Embryonic facial prominence (tissue), 1 donor: ENCODE measurements around the gene SLC24A3.

Experiments
- DNase-seq: peaks from one replicate; pipeline ENCODE4 v3.0.0-alpha.2; 2016; ENCODE audit errors: extremely low spot score

SLC24A3 gene

DNA sequence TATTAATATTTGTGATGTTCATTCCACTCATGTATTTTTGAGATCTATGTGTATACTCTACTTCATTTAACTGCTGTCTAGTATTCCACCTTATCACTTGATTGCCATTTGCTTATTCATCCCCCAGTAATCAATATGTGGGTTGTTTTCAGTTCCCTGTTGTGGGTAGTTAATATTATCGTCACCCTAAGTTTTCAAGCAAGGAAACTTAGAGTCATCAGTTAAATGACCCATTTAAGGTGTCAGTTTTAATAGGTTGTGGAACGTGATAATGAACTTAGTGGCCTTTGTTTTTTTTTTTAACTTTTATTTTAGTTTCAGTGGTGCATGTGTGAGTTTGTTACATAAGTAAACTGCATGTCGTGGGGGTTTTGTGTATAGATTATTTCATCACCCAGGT, 90.3 kb downstream of the SLC24A3 start:
- DNase-seq = no peak

DNA sequence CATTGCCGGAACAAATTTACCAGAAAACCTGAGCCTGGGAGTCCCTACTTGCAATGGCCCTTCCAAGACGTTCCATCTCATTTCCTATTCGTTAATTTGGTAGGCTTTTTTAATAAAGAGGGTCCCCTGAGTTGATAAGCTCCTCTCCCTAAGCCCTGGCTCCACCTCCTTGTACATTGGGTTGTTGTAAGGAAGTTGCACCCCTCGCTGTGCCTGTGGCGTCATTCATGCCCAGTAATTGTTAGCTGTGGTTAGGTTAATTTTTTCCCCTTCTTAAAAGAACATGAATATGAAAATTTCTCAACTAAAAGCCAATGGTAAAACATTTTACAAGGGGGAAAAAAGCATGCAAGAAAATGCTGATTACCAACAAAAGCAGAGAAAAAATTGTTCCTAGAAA, 91.9 kb downstream of the SLC24A3 start:
- no peak for DNase-seq

DNA sequence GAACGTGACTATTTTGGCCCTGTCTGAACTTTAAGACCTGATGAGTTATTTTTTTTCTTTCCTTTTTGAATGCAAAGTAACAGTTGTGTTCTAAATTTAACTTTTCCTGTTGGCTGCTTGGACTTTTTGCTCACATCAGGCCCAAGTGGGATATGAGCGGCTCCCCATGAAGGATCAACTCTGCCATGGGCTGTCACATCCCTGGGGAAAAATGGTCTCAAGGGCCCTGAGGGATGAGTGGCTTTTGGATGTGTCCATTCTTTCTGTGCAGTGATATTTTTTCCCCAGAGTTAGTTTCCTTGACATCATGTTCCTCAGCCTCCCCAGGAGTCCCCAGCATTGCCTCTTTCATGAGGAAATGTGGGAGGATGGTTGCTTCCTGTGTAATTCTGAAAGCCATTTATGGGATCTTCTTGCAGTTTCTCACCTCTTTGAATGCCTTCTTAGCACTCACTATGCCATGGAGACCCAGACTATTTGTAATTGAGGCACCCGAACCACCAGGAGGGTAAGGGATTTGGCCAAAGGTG, 92.5 kb downstream of the SLC24A3 start:
- no peak for DNase-seq

DNA sequence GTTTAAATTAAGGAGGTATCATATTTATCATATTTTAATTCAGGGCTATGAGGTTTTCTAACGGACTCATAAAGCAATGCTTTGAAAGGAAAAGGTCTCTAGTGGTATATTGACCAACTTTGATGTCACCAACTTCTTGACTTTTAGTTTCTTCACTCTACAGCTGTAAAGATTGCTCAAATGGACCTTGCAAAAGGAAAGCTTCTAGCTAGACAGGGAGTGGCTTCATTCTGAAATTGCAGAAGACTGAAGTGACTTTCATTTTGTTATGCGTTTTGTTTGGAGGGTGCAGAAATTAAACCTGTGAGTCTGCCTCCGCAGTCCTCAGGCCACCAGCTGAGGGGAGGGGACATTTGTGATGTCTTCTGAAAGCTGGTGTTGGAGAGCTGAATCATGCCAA, 95.7 kb downstream of the SLC24A3 start:
- DNase-seq = no peak

DNA sequence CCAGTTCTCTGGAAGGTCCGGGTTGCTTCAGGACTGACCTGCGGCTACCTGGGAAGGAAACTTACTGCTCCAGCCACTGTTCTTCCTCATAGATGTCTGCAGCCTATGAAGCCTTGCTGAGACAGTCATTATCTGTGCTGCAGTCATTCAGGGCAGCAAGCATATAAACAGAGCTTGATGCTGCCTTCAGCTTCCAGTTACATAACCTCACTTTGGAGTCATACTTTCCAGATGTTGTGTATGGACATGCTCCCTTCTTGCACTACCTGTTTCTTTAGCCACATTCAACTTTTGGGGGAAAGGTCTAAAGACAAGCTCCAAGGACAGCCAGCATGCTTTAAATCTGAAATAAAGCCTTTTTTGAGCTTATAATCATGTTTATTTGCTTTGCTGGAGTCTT, 98.1 kb downstream of the SLC24A3 start:
- DNase-seq = no peak

DNA sequence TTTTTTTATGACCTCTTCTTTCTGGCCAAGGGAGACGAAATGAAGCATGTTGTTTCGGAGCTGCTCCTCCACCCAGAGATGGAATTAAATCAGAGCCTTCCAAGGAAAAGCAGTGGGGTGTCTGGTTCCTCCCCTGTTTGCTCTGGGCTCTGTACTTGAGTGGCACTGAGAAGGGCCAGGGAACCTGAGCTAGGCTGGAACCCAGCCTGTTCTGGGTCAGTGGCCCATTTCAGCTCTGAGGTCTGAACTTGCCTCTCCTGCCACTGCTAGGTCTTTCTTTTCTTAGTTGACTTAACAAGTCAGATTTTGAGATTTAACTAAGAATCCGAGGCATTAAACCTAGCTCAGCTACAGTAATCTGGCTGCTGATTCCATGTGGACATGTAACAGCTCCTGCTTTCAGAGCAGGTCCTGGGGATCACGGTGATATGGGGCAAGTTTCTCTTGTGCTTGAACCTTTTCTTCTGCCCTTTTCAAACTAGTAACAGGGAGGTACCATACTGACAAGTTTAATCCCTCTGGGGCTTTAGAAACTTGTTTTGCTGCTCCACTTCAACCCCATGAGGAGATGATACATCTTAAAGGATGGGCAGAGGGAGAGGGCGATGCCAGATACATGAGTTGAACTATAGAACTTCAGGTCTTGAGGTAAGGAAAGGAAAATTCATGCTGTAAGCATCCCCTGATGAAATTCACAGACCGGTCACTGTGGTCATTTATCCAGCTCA, 101.1 kb downstream of the SLC24A3 start:
- DNase-seq = no peak

DNA sequence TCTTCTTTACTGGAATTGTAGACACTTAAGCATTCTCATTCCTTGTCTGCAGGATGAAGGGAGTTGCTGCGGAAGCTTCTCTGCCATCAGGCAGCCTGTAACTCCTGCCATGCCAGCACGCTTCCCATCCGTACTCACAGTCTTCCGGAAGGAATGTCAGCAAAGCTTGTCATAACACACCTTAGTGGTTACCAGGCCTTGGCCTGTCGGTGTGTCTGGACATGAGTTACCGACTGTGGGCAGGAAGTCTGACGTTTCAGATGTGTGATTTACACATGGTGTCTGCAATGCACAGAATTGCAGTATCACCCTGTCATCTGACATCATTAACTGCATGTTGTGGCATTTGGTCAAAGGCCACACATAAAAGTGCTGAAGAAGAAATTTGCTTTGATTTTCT, 102.2 kb downstream of the SLC24A3 start:
- DNase-seq = no peak

DNA sequence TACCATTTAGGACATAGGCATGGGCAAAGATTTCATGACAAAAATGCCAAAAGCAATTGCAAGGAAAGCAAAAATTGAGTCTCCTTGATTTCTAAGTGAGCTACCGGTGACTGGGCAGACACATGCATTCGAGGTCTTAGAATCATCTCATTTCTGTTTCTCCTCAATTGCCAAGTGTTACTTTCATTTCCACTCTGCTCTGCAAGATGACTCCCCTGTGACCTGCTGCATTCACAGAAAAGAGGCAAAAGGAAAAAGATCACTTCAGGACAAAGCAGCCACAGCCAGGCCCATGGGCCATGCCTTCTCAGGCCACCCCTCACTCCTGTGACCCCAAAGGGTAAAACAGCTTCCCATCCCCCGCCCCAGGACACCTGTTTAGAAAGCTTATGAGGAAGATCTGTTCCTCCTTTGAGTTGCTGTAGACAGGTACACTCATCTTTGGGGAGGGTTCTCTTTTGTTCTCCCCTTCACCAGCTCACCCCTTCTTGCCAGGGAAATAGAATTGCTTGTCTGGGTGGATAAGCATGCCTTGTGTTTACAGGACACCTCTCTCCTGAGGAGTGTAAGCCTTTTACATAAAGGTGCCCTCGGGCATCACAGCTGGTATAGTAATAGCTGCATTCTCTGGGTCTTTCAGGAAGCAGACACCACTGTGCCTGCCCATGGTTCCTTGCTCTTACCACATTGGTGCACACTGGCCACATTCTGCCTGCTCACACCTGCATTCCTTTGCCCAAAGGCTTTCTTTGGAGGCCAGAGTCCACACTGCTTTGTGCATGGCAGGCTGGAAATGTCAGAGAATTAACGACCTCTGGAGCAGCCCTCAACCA, 105.0 kb downstream of the SLC24A3 start:
- DNase-seq = no peak

DNA sequence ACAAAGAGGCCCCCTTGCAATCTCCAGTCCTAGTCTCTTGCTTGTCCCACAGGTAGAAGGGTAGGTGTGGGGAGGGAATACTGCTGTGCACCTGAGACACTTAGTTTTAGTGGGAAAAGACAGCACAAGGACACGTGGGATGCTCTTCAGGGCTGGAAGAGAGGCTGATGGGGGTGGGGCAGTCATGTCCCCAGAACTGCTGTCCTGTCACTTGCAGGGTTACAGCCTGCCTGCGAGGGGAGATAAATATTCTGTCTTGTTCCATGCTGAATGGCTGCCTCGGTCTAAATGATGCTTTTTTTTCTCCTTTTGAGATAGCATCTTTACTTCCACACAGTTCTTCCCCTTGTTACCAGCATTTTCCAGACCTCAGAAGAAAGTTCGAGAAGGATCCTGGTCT, 106.2 kb downstream of the SLC24A3 start:
- DNase-seq = no peak

DNA sequence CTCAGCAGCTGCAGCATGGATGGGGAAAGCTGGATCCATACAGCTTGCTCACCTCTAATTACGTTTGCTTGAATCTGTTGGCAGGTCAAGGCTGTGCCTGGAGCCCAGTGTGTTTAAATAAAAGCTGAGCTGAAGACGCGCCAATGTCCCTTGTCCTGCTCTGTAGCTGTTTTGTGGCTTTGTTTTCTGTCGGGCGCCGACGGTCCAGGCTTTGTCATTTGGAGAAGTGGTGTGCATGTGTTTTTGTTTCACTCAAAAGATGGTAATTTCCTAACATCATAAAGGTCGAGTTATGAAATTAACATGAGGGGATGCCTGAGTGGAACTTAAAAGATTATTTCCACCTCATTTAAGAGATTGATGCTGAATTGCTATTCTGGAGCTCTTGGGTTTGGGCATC, 107.6 kb downstream of the SLC24A3 start:
- no peak for DNase-seq

DNA sequence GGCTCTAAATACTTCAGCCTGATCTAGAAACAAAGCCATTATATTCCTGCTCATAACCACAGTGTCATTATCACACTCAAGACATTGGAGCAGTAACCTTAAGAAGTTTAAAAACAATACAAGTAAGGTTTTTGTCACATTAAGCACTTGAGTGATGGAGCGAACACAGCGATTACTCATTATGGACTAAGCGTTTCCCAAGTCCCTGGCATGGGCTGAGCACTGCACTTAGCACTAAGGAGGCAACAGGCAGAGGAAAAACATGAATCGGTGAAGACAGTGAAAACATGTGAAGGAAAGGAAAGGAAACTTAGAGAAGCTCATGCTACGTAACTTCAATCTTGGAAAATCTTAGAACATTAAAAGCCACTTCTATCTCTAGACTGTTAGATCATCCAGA, 108.7 kb downstream of the SLC24A3 start:
- DNase-seq = no peak

DNA sequence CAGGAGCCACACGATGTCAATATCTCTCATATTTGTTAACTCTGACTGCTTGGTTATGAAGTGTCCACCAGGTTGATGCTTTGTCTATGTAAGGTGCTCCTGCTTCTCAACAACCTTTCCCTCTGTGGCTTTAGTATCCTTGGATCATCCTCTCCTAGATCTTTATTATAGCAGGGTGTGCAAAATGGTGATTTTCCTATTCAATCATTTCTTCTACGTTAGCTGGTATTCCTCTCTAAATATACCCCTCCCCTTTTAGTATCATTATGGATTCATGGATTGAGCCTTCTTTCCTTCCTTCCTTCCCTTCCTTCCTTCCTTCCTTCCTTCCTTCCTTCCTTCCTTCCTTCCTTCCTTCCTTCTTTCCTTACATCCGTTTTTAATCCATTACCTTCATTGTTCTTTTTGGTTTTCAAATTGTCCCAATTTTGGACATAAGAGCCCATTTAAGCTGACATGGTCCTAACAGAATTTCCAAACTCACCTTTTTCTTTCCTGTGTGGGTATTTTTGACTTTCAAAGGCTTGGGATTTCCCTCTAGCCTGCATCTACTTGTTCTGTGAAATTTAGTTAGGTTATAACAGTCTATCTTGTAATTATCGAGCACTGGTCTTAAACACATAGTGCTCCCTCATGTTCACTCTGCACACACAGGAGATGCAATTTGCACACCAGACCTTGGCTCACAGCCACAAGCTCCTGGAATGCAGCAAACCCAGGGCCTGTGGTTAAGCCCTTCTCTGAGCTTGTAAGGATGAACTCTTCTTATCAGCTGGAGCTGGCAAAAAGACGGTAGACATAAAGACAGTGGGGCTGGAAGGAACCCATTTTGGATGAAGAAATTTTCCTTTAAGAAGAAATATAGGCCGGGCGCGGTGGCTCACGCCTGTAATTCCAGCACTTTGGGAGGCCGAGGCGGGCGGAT, 109.9 kb downstream of the SLC24A3 start:
- no peak for DNase-seq

DNA sequence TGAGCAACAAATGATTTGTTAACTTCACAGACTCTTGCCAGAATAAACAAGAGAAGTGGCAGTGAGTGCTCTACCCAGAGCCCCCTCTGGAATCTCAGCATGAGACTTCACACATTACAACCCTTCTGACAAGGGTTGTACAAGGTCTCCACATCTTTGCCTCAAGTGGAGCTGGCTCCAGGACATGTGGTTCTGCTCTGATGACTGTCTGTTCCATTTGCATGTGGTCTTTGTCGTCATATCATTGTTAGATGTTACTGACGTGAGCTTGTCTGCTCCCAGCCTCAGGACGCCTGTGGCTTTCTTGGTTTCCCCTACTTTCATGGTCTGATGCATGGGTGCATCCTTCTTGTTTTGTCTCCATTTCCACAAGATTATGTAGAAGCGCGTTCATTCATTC, 115.0 kb downstream of the SLC24A3 start:
- no peak for DNase-seq

DNA sequence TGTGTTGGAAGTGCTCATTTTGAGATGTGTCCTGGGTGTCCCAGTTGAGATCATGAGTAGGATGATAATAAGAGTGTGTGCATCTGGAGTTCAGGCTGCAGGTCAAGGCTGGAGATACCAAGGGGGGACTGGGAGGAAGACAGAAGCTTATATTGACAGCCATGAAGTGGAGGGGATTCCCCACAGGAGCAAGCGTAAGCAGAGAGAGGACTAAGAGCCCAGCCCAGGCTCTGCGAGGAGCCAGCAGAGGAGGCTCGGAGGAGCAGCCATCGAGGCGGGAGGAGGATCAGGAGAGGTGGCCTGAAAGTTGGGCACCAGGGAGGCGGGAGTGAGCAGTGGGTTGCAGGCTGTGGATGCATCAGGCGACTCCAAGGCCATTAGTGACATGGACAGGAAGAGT, 116.2 kb downstream of the SLC24A3 start:
- DNase-seq = no peak

DNA sequence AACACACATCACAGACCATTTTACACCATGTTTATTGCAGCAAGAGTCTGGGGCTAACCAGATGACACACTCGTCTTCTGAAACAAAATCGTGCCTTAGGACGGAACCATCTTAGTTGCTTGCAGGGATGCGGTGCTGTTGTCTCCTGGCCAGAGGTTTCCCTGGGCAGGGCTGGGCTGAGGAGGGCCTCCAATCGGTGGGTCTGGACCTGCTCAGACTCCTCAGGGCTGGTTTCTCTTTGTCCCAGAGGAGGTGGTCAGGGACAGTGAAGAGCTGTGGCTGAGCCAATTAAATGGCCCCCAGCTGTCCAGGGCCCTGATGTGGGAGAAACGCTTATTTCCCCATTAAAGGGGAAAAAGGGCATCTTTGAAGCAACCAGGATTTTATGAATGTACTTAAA, 117.6 kb downstream of the SLC24A3 start:
- DNase-seq = no peak

DNA sequence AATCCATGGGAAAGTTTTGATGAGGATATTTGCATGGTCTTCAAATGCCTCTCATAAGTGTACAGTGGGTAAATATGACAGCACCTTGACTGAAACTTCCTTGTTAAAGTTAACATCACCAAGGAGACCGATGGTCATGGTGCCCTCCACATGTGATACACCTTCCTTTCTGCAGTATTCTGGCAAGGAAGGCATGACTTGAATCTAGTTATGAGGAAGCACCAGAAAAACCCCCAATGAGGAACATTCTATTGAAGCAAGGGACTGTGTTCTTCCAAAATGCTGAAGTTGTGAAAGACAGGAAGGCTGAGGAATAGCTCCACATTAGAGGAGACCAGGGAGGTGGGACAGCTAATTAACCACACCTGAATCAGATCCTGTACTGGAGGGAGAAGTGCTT, 118.3 kb downstream of the SLC24A3 start:
- DNase-seq = no peak

DNA sequence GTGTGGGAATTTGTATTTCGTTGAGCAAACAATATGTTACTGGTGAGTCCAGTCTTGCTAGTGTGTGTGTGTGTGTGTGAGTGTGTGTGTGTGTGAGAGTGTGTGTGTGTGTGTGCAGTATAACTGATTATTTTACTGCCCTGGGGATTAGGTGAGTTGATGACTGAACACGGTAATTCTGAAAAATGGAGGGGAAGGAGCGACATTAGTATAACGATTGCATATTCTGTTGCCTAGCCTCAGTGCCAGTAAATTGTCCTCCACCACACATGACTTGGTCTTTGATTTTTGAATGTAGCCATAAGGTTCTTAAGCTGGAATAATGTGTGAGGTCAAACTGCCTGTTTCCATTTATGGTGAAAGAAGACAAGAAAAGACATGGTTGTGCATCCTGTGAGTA, 121.1 kb downstream of the SLC24A3 start:
- no peak for DNase-seq

DNA sequence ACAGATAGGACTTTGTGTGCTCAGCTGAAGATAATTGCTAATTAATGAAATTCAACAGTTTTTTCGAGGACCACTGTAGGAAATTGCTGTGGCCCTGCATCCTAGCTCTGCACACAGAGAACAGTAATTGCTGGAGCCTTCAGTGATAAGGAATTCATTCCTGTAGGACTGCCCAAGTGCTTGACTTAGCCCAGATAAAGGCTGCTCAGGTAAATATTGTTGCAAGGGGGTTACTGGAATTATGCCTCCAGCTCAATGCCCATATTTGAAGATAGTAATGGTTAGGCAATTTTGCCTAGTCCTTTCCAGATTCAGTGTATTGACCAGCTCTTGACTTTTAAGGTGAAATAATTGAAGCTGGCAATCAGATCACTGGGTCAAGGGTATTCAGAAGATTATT, 122.9 kb downstream of the SLC24A3 start:
- no peak for DNase-seq

DNA sequence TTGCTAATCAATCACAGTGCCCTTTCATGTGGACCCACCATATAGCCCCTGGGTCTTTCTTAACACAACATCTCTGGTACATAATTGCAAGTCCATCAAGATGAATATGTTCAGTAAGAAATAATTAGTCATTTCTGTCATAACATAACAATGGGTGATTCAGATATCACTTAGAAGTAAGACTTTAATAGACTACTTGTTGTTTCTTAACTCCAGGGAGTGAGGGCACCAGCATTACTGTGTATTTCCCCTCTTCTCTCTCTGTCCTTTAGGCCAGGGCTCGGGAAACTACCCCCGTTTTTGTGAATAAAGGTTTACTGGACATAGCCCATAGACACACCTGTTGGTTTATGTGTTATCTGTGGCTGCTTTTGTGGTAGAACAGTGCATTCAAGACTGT, 123.5 kb downstream of the SLC24A3 start:
- no peak for DNase-seq

DNA sequence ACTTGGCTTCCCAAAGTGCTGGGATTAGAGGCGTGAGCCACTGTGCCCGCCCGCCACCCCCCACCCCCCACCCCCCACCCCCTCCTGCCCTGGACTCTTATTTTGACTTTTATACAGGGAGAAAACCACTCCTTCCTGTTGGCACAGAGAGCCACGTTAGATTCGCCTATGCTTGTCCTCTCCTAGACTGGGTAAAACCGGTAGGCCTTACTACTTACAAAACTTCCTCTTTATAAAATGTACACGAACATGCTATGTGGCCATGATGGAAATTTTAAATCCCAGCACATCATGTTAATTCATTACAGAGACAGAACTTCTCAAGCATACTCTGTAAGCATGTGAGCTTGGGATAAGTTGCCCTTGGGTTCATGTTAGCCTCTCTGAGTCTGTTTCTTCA, 124.2 kb downstream of the SLC24A3 start:
- DNase-seq = no peak

DNA sequence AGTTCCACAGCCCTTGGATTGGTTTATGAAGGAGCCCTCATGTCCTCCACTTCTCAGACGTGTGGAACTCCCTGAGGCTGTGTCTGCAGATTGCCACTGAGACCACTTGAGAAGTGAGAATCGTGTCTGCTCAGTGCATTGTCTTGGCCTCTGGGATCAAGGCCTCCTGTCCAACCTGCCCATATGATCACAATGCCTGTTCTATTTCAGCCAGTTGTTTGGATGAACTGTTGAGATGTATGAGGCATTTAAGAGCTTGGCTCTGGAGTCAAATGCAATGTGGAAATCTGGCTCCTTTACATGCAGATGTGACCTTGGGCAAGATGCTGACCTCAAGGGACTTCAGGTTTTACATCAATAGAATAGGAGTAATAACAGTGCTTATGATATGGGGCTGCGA, 125.9 kb downstream of the SLC24A3 start:
- DNase-seq = no peak

DNA sequence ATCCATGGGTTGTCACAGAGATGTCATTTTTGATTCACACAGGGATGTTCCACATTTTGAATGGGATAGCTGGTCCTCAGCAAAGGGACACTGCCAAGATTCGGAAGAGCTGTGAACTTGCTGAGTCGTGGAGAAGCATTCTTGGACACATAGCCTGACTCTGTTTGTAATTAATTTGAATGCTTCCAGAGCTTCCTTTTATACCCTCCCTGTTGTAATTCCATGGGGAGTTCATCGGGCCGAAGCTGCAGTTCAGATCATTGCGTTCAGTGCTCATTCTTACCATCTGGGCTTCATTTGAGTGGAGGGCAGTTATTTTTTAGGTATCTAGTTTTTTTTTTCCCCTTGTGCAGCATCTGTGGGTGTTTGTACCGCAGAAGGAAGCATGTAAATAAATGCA, 126.5 kb downstream of the SLC24A3 start:
- DNase-seq = no peak
